Adrenal gland (tissue), 5 donors: ENCODE data around the gene RETREG2.

Experiments
- POLR2A ChIP-seq, 2 donors: fragments of 450-650 bp; IDR thresholded peaks; one replicate each; pipeline ENCODE4 v1.6.1; 2017; ENCODE audit warnings: antibody characterized with exemption in 2 of 2, mild to moderate bottlenecking in 2 of 2, moderate library complexity in 1 of 2
- TF ChIP-seq, protein P1 (sequence below), 6 experiments: fragments of 450-650 bp in 4 of 6; fragments of 200-600 bp in 2 of 6; sonication (generic) in 1 of 6; IDR thresholded peaks; 1 replicate in 5 of 6; 2 replicates in 1 of 6; pipeline versions ENCODE4 v1.5.1 to v1.8.0; 2016 to 2021; ENCODE audit warnings: antibody characterized with exemption in 6 of 6, mild to moderate bottlenecking in 2 of 6, moderate library complexity in 1 of 6
- donor health status: DM: no; HTN: no; CAD: no.

- TF ChIP-seq, protein P1, sequence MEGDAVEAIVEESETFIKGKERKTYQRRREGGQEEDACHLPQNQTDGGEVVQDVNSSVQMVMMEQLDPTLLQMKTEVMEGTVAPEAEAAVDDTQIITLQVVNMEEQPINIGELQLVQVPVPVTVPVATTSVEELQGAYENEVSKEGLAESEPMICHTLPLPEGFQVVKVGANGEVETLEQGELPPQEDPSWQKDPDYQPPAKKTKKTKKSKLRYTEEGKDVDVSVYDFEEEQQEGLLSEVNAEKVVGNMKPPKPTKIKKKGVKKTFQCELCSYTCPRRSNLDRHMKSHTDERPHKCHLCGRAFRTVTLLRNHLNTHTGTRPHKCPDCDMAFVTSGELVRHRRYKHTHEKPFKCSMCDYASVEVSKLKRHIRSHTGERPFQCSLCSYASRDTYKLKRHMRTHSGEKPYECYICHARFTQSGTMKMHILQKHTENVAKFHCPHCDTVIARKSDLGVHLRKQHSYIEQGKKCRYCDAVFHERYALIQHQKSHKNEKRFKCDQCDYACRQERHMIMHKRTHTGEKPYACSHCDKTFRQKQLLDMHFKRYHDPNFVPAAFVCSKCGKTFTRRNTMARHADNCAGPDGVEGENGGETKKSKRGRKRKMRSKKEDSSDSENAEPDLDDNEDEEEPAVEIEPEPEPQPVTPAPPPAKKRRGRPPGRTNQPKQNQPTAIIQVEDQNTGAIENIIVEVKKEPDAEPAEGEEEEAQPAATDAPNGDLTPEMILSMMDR (IDR thresholded peaks at IDR 0.05): no peak
- TF ChIP-seq POLR2A (IDR thresholded peaks at IDR 0.05): no peak
Measured at GRCh38 chr2:219210196-219210885, 32.3 kb downstream of the RETREG2 start.
